Activated naive CD8-positive, alpha-beta T cell treated with anti-CD3 and anti-CD28 coated beads, Interleukin-2, amount 50 U/mL, for 24 hours (primary cell): Measurements from ENCODE around the gene ADAMTS2.

ENCODE experiments used
- ATAC-seq: fragments of 150-1000 bp; cut with Tn5 transposase; one replicate; pipeline ENCODE4 v1.10.0; 2021
- DNase-seq: peaks from one replicate; pipeline ENCODE4 v3.0.0; 2021
- H3K27ac Mint-ChIP-seq: one replicate; pipeline ENCODE4 v1.8.0; 2021; ENCODE audit warnings: mild to moderate bottlenecking, mixed read lengths
- H3K27me3 Mint-ChIP-seq: one replicate; pipeline ENCODE4 v1.8.0; 2021; ENCODE audit warnings: mixed read lengths
- H3K36me3 Mint-ChIP-seq: one replicate; pipeline ENCODE4 v1.8.0; 2021; ENCODE audit warnings: low read depth, mixed read lengths
- H3K4me1 Mint-ChIP-seq: one replicate; pipeline ENCODE4 v1.8.0; 2021; ENCODE audit warnings: mixed read lengths
- H3K4me3 Mint-ChIP-seq: one replicate; pipeline ENCODE4 v1.8.0; 2021; ENCODE audit warnings: mild to moderate bottlenecking, moderate library complexity, mixed read lengths
- H3K9me3 Mint-ChIP-seq: one replicate; pipeline ENCODE4 v1.8.0; 2021; ENCODE audit warnings: mixed read lengths

ADAMTS2 gene

DNA sequence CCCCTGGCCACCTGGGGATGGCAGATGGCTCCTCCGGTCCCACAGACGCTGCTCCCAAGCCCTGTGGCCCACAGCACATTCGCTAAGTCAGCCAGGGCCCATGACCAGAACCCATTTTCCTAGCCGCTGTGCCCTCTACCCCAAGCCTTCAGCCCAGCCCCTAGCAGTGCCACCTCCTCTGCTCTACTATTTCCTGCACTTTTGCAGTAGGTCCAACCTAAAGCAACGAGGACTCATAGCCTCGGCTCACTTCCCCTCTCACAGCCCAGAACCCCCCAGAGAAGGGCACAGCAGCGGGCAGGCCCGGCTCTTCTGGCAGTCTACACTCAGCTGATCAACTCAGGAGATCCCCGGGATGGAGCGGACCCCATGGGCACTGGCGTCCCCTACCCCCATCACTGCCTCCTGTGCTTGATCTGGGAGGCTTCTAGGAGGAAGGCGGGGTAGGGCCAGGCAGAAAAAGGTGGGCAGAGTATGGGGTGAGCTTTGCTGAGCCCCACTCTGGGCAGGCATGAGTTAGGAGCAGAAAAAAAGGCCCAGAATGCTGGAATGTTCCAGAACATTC is 173.9 kb downstream of the ADAMTS2 start:
- H3K36me3 Mint-ChIP-seq = no peaks in the 10 kb centered on the region
- H3K4me1 Mint-ChIP-seq = no peaks in the 10 kb centered on the region

DNA sequence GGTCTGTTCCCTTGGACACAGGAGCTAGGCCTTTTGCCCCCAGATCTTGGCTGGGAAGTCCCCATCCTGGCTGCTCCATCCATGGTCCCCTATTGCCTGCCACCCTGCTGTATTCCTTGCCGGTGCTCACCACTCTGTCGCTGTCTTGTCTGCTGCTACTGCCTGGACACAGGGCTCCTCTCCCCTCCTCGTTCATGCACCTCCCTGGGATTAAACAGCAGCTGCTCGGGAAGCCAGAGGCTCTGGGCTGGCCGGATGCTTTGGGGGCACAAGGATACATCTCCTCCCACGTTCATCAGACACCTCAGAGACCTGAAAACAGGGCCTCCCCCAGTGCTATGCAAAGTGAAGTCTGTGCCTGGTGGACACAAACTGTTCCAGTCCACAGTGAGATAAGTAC is 174.7 kb downstream of the ADAMTS2 start:
- Mint-ChIP-seq H3K27me3 (peaks cover 6% of the 10 kb centered on the region), H3K4me3 (no peak overlapping the region), H3K4me1 (no peaks in the 10 kb centered on the region), H3K9me3 (no peaks in the 10 kb centered on the region), H3K36me3 (no peaks in the 10 kb centered on the region), H3K27ac (no peak overlapping the region)
- DNase-seq (no peak), ATAC-seq (no peak)

More for the DNA sequence above, 173.9 kb downstream of the ADAMTS2 start:
- H3K27me3 Mint-ChIP-seq = peaks cover 7% of the 10 kb centered on the region
- ATAC-seq (no peak), DNase-seq (no peak)
- H3K9me3 Mint-ChIP-seq = no peaks in the 10 kb centered on the region
- no peak overlapping the region for H3K4me3 Mint-ChIP-seq
- H3K27ac Mint-ChIP-seq = no peak overlapping the region

DNA sequence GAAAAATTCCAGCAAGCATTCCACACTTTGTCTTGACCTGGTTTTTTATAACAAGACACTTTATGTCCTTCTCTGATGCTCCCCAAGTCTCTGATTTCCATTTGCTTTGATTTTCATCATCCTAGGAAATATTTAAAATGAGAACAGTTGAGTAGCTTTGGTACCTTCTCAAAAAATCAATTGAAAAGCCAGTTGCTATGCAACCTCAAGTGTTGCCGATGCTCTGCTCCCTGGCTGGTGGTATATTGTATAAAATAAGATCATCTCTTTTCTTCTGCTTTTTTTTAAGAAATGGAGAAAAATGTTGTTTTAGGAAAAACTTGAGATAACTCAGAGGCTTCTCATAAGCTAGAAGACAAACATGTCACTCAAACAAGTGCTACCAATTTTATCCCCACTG is 175.4 kb downstream of the ADAMTS2 start:
- no peak overlapping the region for H3K27ac Mint-ChIP-seq
- no peak for DNase-seq
- no peak overlapping the region for H3K4me3 Mint-ChIP-seq
- no peak for ATAC-seq
- H3K4me1 Mint-ChIP-seq = no peaks in the 10 kb centered on the region
- no peaks in the 10 kb centered on the region for H3K9me3 Mint-ChIP-seq
- H3K27me3 Mint-ChIP-seq = peaks cover 6% of the 10 kb centered on the region
- no peaks in the 10 kb centered on the region for H3K36me3 Mint-ChIP-seq

DNA sequence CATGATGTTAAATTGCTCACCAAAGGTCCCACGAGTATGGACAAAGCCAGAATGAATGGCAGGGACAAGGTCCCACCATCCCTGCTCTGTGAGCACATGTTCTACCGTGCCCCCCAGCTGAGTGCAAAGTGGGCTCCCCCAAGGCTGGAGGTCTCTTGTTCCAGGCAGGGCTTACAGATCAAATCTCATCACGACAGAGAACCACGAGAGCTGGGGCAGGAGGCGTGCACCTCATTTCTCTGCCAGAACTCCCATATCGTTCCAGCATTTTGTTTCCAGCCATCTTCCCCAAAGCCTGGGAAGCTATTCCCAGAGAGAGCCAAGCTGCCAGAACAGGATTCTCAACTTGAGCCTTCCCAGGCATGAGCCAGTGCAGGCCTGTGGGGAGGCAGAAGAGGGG is 176.6 kb downstream of the ADAMTS2 start:
- Mint-ChIP-seq H3K27ac (no peak overlapping the region), H3K9me3 (no peaks in the 10 kb centered on the region), H3K36me3 (no peaks in the 10 kb centered on the region), H3K27me3 (peaks cover 6% of the 10 kb centered on the region), H3K4me3 (no peak overlapping the region), H3K4me1 (no peaks in the 10 kb centered on the region)
- no peak for ATAC-seq
- DNase-seq = no peak

DNA sequence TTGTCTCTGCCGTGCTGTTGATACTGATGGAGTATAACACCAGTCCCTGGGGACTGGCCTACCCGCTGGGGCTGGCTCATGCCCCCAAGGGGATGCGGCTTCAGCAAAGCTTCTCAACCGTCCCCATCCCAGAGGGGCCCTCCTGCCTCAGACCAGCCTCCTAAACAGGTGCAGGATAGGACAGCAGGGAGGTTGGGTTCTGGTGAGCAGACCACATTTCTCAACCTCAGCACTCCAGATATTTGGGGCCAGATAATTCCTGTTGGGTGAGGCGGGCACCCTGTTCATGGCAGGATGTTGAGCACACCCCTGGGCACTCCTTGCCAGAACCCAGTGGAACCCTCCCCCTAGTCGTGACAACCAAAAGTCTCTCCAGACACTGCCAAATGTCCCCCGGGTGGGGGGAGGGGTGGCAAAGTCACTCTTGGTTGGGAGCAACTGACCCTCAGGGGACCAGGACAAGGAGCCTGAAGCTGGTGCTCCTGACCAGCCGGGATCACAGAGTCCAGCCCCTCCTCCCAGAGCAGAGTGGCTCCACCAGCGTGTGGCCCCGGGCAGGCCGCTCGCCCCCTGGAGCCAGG is 177.3 kb downstream of the ADAMTS2 start:
- no peaks in the 10 kb centered on the region for H3K36me3 Mint-ChIP-seq
- no peaks in the 10 kb centered on the region for H3K4me1 Mint-ChIP-seq
- peak overlapping the region; percentile 14 for H3K4me3 Mint-ChIP-seq
- H3K27ac Mint-ChIP-seq = no peak overlapping the region
- H3K27me3 Mint-ChIP-seq = peaks cover 6% of the 10 kb centered on the region
- DNase-seq (no peak), ATAC-seq (no peak)
- H3K9me3 Mint-ChIP-seq = no peaks in the 10 kb centered on the region

DNA sequence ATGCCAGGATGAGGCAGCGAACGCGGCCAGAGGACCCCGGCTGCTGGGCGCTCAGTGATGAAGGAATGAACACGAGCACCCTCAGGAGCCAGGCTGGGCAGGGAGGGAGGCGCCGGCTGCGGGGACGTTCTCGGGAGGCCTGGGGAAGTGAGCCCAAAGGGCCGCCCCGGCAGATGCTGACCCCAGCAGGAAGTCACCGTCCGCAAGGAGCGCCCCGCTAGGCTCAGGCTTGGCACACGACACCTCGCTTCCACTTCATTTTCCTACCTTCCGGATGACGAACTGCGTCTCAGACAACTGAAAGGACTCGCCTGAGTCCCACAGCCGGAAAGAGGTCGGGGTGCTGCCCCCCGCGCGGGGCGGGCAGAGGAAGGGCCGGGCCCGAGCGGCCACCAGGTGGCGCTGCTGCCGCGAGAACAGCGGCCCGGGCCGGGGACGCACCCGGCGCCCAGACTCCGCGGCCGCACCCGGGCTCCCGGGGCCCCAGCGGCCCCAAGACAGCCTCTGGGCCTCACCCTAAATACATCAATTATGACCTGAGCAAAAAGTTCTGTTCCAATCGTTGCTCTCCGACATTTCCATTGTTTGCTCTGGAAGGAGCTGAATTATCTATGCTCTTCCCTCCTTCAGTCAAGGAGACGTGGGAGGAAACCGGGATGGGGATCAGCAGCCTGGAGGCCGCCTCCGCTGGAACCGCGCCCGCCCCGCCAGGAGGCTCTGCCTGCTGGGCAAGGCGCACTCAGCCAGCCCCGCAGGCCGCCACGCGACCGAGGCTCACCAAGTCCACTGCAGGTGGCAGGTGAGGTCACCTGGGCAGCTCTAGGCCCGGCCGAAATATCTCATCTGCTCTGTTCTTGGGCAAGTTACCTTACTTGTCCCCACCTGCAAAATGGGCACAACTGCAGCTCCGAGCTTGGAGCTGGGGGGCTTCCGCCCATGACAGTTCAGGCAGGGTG is 178.1 kb downstream of the ADAMTS2 start:
- H3K36me3 Mint-ChIP-seq = no peaks in the 10 kb centered on the region
- ATAC-seq (peak; percentile 85), DNase-seq (peak; percentile 76)

GRCh38 chr5:179166171-179166885 is 178.9 kb downstream of the ADAMTS2 start:
- no peak overlapping the region for H3K27ac Mint-ChIP-seq
- no peaks in the 10 kb centered on the region for H3K36me3 Mint-ChIP-seq
- no peaks in the 10 kb centered on the region for H3K9me3 Mint-ChIP-seq
- H3K4me1 Mint-ChIP-seq = no peaks in the 10 kb centered on the region
- no peak for ATAC-seq
- no peak overlapping the region for H3K4me3 Mint-ChIP-seq
- no peak for DNase-seq
- H3K27me3 Mint-ChIP-seq = peaks cover 6% of the 10 kb centered on the region

More for the DNA sequence above, 178.1 kb downstream of the ADAMTS2 start:
- Mint-ChIP-seq H3K27me3 (peaks cover 6% of the 10 kb centered on the region), H3K27ac (no peak overlapping the region), H3K9me3 (no peaks in the 10 kb centered on the region), H3K4me3 (peak overlapping the region; percentile 24), H3K4me1 (no peaks in the 10 kb centered on the region)

DNA sequence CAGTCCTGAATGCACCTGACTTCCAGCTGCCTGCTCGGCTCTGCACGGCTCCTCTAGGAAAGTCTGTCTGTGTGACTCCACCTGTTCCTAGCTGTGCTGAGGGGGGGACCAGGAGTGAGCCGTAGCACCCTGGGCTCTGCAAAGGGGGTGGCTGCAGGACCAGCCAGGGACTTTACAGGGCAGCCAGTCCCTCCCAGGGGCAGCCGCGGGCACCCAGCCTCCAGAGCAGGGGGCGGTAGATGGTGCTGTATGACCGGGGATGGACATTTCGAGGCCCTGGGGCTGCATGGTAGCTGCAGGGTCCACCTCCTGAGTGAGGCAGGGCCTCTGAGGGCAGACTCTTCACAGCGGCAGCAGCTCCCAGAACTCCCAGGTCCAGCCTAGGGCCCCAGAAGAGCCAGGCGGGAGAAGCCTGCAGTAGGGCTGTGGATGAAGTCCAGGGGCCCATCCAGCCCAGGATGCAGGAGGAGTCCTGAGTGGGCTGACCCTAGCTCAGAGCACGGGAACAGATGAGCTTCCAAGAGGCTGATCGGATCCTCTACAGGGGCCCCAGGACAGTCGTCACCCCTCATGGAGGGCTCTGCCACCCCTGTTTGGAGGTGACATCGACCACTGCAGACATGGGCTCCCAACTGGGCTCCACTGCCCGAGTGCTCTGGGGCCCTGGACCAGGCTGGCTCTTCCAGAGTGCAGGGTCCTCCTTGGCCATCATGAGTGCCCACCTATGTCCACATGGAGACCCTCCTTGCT is 179.7 kb downstream of the ADAMTS2 start:
- Mint-ChIP-seq H3K27ac (no peak overlapping the region), H3K36me3 (no peaks in the 10 kb centered on the region), H3K4me1 (peaks cover 4% of the 10 kb centered on the region), H3K9me3 (peaks cover 4% of the 10 kb centered on the region), H3K27me3 (peaks cover 6% of the 10 kb centered on the region), H3K4me3 (no peak overlapping the region)
- DNase-seq (no peak), ATAC-seq (no peak)

DNA sequence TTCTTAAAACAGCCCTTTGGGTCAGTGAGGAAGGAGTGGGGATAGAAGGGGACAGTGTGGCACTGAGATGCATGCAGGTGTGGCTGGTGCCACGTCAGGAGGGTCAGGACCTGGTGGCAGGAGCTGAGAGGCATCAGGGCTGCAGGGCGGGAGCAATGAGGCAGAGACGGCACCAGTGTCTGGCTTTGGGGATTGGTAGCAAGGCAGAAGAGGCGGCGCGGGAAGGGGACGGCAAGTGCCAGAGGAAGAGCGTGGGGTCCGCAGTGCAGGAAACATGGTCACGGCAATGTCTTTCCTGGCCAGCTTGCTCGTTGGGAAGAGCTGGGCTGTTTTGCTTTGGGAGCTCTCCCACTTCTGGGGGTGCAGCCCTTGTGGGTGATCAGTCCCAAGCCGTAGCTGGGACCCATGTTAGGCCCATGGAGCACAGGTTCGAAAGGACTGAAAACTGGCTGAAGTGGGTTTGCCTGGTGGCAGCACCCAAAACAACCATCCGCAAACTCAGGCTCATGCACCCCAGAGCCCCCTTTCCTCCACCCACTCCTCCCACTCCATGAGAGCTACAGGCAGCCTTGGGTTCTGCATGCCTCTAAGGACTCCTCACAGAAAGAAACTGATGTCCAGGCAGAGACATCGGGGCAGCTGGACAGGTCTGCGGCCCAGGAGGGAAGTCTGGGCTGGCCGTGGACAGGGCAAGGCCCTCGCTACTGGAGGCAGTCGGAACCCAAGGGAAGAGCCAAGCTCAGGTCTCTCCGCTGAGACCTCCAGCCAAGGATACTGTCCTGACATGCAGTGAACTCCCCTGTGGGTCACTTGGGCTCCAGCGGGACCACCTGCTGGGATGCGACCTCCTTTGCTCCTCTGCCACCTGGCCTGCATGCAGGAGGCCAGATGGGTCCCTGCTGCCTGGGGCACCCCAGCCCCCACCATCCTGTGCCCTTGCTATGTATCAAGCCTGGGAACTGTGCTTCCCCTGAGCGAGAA is 180.6 kb downstream of the ADAMTS2 start:
- H3K27ac Mint-ChIP-seq = no peak overlapping the region
- peaks cover 4% of the 10 kb centered on the region for H3K4me1 Mint-ChIP-seq
- H3K27me3 Mint-ChIP-seq = peaks cover 6% of the 10 kb centered on the region
- DNase-seq (no peak), ATAC-seq (no peak)
- H3K36me3 Mint-ChIP-seq = no peaks in the 10 kb centered on the region
- H3K4me3 Mint-ChIP-seq = no peak overlapping the region
- peaks cover 4% of the 10 kb centered on the region for H3K9me3 Mint-ChIP-seq

GRCh38 chr5:179163236-179164155 is 181.8 kb downstream of the ADAMTS2 start:
- peaks cover 2% of the 10 kb centered on the region for H3K27me3 Mint-ChIP-seq
- no peaks in the 10 kb centered on the region for H3K36me3 Mint-ChIP-seq
- H3K27ac Mint-ChIP-seq = no peak overlapping the region
- H3K4me3 Mint-ChIP-seq = no peak overlapping the region
- H3K9me3 Mint-ChIP-seq = peaks cover 4% of the 10 kb centered on the region
- peaks cover 4% of the 10 kb centered on the region for H3K4me1 Mint-ChIP-seq
- DNase-seq (no peak), ATAC-seq (no peak)

DNA sequence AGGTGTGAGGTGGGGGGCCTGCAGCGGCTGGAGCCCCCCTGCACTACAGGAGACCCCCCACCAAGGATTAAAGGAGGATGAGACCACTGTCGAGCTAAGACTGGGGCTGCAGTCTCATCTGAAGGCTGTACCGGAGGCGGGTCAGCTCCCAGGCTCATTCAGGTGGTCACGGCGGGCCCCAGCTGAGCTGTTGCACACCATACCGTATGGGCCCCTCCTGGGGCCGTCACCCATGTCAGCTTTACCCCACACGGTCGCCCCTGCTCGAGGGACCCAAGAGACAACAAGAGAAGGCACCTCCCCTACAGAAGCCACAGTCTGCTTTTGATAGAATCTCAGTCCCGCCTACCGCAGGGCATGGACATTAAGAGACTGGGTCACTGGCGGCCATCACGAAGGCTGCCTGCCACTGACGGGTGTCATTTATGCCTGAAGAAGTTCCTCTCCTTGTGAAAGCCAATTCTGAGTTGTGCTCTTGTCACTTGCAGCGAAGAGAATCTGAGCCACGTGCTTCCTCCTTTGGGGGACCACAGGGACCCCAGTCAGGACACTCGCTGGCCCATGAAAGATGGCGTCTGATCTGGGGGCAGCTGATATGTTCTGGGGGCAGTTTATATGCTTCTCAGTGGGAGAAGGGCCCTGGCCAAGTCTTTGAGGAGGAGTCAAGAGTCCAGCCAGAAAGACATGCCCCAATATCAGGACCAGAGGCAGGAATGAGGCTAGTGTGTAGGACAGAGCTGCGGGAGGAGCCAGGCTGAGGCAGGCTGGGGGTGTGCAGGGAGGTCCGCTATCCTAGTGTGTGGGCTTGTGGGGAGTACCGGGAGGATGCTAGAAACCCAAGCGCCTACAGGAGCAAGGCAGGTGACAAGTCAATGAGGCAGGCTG is 182.7 kb downstream of the ADAMTS2 start:
- no peak overlapping the region for H3K4me3 Mint-ChIP-seq
- H3K4me1 Mint-ChIP-seq = peaks cover 4% of the 10 kb centered on the region
- H3K27ac Mint-ChIP-seq = no peak overlapping the region
- ATAC-seq (no peak), DNase-seq (no peak)
- no peaks in the 10 kb centered on the region for H3K36me3 Mint-ChIP-seq
- no peaks in the 10 kb centered on the region for H3K27me3 Mint-ChIP-seq
- peaks cover 4% of the 10 kb centered on the region for H3K9me3 Mint-ChIP-seq

GRCh38 chr5:179161901-179162300 is 183.4 kb downstream of the ADAMTS2 start:
- peaks cover 4% of the 10 kb centered on the region for H3K9me3 Mint-ChIP-seq
- DNase-seq (no peak), ATAC-seq (no peak)
- H3K27ac Mint-ChIP-seq = no peak overlapping the region
- H3K4me1 Mint-ChIP-seq = peaks cover 4% of the 10 kb centered on the region
- H3K36me3 Mint-ChIP-seq = no peaks in the 10 kb centered on the region
- H3K27me3 Mint-ChIP-seq = no peaks in the 10 kb centered on the region
- H3K4me3 Mint-ChIP-seq = no peak overlapping the region
